ENCODE results near the gene NIT1.

Gene NIT1

DNA sequence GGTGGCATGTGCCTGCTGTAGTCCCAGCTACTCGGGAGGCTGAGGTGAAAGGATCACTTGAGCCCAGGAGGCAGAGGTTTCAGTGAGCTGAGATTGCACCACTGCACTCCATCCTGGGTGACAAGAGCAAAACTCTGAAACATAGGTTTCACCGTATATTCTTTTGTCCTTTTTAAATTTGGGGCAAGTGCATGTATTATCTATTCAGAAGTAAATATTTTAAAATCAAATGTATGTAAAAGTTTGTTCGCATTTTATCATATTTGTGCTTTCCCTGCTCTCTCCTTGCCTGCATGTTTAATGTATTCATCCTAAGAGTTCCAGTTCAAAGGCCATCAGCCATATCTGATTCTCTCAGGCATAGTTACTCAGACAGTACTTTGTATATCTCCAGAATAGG lies 27.9 kb downstream of the NIT1 start:
- DNase-seq (ENCODE audit: low read depth in 4 of 4, low spot score in 1 of 4), result no peak

DNA sequence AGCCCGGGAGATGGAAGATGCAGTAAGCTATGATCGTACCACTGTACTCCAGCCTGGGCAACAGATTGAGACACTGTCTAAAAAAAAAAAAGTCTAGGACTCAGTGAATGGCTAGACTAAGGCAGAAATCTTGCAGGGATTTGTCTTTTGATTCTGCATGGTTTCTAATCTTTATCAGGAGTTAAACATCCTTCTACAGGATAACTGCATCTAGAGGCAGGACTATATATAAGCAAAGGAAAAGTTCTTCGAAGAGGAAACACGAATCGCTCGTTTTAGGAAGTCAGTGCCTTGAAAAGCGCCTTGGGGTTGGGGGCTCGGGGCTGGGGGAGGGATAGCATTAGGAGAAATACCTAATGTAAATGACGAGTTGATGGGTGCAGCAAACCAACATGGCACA lies 35.3 kb downstream of the NIT1 start:
- no peak for DNase-seq (ENCODE audit: low read depth in 4 of 4, low spot score in 1 of 4)

DNA sequence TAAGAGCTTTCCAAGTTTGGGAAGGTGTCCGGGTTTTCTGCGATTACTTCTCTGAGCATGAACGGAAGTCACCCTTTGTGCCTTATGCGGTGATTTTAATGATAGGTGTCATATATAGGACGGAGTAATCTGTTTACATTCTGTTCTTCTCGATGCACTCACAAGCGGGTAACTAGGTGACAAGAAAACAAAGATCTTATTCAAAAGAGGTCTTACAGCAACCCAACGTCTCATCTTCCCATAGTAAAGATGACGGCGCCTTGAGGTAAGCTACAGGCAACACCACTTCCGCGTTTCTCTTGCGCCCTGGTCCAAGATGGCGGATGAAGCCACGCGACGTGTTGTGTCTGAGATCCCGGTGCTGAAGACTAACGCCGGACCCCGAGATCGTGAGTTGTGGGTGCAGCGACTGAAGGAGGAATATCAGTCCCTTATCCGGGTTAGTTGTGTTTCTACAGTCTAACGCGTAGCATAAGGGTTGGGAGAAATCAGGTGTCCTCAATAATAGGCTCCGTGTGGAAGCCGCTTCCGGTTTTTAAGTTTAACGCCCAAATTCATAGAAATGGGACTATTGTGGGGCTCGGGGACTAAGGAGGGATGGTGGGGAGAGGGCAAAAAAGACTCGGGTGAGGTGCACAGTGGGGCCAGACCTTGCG lies 35.9 kb downstream of the NIT1 start, which contains the start of gene UFC1:
Gene UFC1, plus strand, starts transcription at position 297 of the 656 bp plus-strand sequence. Its CDS starts 20 bp downstream, at position 317.
- peak in 3 of 4 experiments; percentile 54 to 62 (median 62) for DNase-seq (ENCODE audit: low read depth in 4 of 4, low spot score in 1 of 4)

DNA sequence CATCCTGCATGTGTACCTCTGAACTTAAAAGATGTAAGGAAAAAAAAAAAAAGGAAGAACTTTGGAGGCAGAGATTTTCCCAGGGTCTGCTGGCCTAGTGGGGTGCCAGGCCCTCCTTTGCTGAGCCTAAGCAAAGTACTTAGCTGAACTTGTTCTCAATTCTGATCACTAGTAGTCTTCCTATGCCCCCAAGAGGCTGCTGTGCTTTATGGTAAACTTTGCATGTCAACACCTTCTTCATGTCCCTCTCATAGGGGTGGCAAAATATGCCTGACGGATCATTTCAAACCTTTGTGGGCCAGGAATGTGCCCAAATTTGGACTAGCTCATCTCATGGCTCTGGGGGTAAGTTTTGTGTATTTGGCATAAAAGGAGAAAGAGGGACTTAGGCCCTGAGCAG lies 40.0 kb downstream of the NIT1 start:
- no peak for DNase-seq (ENCODE audit: low read depth in 4 of 4, low spot score in 1 of 4)

DNA sequence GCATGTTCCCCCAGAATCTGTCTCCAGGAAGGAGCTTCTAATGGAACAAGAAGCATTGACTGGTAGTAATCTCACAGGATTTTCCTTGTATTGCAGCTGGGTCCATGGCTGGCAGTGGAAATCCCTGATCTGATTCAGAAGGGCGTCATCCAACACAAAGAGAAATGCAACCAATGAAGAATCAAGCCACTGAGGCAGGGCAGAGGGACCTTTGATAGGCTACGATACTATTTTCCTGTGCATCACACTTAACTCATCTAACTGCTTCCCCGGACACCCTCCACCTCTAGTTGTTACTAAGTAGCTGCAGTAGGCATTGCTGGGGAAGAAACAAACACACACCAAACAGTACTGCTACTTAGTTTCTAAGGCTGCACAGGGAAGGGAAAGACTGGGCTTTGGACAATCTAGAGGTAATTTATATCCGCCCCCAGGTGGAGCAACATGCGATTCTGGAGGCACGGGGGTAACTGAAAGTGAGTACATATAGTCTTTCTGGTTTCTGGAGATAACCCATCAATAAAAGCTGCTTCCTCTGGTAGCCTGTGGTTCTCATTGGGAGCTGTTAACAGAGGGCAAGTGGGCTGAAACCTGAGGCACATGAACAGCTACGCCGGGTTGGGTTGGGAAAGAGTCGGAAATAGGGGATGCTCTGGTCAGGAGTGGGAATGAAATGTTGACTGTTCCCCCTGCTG lies 40.6 kb downstream of the NIT1 start:
- DNase-seq (ENCODE audit: low read depth in 4 of 4, low spot score in 1 of 4), result no peak

DNA sequence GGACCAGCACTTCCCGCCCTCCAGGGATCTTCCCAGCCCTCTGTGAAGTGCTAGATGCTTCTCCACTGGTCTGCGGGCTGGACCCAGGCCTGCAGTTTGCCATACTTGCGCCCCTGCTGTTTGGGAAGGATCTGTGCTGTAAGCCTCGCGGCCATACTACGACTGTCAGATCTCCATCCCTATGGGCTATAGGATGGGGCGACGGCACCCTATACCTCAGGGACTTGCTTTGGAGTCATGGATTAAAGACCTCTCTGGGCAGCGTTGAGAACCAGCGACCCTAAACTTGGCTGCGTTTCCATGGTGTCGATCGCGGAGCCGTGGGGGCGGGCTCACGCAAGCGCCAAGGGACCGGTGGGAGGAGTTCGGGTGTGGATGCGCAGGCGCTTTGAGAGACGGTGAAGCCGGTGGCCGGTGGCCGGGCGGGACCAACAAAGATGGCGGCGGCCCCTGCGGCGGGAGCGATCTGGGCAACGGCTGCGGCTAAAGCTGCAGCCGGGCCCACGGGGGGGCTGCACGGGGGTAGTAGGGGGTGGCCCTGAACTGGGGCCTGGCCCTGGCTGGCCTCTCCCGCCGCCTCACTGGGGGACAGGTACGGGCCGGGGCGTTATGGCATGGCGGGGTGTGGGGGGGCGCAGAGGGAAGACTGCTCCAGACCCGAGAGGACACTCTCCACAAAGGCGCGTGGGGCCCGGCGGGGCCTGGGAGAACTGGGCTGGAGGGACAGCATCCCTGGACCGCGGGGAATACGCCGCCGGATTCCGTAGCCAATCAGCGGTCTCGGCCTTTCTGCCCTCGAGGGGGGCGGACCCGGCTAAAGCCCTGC lies 41.4 kb downstream of the NIT1 start, which contains the start of gene USP21:
Gene USP21, plus strand, starts transcription at position 414 of the 826 bp plus-strand sequence. CDS start 1,141 bp downstream, outside the sequence.
- DNase-seq (ENCODE audit: low read depth in 4 of 4, low spot score in 1 of 4), result peak; percentile 79 to 89 (median 84)

DNA sequence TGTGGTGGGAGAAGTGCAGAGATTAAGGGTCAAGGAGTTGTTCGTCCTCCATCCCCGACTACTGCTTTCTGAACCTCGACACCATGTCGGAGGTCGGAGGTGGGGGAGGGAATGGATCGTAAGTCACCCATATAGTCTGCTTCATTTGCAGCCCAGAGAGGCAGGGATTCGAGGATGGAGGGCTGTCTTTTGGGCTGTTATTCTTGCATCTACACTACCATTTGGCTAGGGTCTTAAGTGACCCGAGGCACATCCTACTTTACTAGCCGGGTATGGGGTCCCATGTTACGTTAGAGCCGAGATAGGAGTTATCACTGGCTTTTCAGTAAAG lies 42.0 kb downstream of the NIT1 start:
- no peak for DNase-seq (ENCODE audit: low read depth in 4 of 4, low spot score in 1 of 4)

DNA sequence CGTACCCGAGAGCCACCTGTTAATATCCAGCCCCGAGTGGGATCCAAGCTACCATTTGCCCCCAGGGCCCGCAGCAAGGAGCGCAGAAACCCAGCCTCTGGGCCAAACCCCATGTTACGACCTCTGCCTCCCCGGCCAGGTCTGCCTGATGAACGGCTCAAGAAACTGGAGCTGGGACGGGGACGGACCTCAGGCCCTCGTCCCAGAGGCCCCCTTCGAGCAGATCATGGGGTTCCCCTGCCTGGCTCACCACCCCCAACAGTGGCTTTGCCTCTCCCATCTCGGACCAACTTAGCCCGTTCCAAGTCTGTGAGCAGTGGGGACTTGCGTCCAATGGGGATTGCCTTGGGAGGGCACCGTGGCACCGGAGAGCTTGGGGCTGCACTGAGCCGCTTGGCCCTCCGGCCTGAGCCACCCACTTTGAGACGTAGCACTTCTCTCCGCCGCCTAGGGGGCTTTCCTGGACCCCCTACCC lies 42.8 kb downstream of the NIT1 start:
- DNase-seq (ENCODE audit: low read depth in 4 of 4, low spot score in 1 of 4), result no peak

DNA sequence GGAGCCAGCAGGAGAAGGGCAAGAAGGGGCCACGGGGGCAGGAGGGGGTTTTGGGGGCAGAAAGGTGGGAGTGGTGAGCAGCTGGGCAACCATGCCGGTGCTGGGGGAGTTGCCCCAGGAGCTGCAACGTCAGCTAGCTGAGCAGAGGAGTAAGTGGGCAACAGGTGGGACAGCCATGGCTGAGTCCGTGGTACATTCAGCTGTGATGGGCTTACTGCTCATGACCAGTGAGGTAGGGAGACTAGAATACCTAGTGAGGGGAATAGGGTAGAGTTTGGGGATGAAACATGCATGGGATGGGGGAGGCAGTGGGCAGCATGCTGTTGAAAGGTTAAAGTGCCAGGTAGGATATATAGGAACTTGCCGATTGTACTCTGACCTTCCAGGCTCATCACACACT lies 43.7 kb downstream of the NIT1 start:
- DNase-seq (ENCODE audit: low read depth in 4 of 4, low spot score in 1 of 4), result no peak

DNA sequence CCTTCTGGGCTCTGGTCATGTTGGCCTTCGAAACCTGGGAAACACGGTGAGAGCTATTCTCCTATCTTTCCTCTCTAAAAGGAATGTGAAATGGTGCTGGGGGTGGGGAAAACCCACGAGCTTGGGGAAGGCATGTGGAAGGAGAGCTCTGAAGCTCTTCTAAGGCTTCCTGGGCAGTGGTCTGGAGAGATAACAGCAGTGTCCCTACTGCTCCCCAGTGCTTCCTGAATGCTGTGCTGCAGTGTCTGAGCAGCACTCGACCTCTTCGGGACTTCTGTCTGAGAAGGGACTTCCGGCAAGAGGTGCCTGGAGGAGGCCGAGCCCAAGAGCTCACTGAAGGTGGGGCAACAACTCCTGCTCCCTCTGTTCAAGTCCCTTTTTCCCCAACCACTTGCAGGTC lies 44.1 kb downstream of the NIT1 start:
- no peak for DNase-seq (ENCODE audit: low read depth in 4 of 4, low spot score in 1 of 4)

DNA sequence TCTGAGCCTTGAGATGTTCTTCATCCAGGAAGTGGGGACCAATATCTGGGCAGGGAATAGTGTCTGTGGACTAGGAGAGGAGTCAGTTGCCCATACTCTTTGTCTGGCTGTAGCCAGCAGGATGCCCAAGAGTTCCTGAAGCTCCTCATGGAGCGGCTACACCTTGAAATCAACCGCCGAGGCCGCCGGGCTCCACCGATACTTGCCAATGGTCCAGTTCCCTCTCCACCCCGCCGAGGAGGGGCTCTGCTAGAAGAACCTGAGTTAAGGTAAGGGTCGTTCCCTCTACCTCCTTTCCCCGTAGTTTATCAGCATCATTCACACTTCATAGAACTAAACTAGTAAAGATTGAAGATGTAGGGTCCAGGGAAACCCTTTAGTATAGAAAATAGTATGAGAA lies 44.9 kb downstream of the NIT1 start:
- no peak for DNase-seq (ENCODE audit: low read depth in 4 of 4, low spot score in 1 of 4)

DNA sequence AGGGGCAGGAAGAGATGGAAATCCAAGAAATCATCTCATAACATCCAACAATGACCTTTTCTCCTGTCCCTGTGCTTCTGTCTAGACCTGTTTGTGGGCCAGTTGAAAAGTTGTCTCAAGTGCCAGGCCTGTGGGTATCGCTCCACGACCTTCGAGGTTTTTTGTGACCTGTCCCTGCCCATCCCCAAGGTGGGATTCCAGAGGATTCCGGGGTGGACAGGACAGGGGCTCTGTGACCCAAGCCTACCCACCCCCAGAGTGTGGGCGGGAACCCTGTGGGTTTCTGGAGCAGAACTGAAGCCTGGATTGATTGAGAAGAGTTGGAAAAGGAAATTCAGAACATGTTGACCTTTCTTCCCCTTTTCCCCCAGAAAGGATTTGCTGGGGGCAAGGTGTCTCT lies 45.9 kb downstream of the NIT1 start:
- no peak for DNase-seq (ENCODE audit: low read depth in 4 of 4, low spot score in 1 of 4)

DNA sequence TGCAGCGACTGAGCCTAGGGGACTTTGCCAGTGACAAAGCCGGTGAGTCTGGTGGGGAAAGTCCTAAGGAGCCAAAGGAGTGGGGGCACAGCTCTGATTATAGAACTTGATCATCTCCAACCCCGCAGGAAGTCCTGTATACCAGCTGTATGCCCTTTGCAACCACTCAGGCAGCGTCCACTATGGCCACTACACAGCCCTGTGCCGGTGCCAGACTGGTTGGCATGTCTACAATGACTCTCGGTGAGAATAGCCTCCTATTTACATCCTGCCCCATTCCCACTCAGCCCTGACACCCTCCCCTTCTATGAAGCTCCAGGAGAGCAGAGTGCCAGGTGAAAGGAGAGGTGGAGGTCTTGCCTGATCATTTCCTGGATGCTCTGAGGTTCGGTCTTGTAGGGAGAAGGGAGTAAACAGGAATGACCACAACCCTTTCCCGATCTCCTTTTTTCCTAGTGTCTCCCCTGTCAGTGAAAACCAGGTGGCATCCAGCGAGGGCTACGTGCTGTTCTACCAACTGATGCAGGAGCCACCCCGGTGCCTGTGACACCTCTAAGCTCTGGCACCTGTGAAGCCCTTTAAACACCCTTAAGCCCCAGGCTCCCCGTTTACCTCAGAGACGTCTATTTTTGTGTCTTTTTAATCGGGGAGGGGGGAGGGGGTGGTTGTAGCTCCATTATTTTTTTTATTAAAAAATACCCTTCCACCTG lies 47.2 kb downstream of the NIT1 start:
- DNase-seq (ENCODE audit: low read depth in 4 of 4, low spot score in 1 of 4), result no peak

DNA sequence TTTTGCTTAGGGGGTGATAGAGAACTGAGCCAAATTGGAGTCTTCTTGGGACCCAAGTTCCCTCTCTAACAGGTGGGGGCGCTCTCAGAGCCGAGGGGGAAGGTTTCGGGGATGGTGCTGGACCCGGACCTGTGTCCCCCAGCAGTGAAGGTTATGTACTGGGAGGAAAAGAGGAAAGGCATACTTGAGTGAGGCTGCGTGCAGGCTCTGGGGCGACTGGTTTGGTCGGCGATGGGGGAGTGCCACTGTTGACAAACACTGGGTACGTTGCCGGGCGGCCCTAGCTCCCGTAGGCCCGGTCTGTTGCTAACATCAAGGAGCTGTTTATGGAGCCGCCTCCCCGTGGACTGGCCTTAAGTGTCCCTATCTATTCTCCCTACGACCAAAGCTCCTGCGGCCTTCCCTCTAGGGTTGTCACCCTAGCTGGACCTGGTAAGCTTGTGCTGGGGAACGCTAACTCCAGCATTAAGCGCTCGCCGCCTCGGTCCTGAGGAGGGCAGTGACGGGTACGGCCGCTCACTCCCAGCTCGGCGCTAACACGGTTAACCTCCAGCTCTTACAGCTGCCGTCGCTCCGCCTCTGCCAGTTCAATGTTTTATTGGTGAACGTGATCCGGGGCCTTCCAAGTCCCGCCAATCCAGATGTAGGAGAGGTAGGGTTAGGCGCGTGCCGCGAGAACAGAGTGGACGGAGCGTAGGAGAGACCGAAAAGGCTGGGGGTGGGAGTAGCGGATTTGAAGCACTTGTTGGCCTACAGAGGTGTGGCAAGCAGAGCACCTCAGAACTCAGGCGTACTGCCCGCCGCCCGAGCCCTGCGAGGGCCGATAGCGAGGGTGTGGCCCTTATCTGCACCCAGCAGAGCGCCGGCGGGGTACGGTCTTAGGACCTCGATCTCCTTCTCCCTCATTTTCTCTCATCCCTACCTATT lies 48.1 kb downstream of the NIT1 start, which contains the start of gene PPOX:
Gene PPOX, plus strand, starts transcription at position 685 of the 927 bp plus-strand sequence. CDS start 422 bp downstream, outside the sequence.
- DNase-seq (ENCODE audit: low read depth in 4 of 4, low spot score in 1 of 4), result peak; percentile 71 to 90 (median 82)

DNA sequence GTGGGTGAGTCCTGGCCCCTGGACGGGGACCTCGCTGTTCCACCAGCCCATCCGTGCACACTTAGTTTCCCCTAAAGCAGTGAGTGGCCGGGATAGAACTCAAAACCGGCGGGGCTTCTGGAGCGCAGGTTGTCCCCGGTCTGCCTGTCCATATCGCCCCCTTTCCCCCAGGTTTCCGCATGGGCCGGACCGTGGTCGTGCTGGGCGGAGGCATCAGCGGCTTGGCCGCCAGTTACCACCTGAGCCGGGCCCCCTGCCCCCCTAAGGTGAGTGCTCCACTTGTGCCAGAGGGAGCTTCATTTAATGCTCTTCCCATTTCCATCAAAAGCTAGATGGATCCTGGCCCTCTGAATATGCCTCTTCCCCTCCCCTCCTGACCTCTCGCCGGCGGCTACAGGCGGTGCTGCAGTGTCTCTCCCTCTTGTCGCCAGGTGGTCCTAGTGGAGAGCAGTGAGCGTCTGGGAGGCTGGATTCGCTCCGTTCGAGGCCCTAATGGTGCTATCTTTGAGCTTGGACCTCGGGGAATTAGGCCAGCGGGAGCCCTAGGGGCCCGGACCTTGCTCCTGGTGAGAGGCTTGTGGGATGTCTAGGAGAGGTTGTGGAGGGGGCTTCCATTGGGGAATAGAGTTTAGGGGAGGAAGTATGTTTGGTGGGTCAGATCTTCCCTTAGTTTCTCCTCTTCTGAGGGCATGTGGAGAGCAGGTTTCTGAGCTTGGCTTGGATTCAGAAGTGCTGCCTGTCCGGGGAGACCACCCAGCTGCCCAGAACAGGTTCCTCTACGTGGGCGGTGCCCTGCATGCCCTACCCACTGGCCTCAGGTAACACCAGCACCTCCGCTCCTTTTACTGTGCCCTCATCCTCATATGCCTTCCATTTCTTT lies 49.0 kb downstream of the NIT1 start:
- DNase-seq (ENCODE audit: low read depth in 4 of 4, low spot score in 1 of 4), result no peak

DNA sequence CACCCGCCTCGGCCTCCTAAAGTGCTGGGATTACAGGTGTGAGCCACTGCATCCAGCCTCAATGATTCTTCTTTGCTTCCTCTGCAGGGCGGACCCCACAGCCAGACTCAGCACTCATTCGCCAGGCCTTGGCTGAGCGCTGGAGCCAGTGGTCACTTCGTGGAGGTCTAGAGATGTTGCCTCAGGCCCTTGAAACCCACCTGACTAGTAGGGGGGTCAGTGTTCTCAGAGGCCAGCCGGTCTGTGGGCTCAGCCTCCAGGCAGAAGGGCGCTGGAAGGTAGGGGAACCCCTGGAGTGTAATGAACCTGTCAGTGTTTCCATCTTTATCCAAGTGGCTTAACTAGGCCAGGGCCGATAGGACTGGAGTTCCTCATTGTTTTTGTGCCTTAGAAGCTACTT lies 51.0 kb downstream of the NIT1 start:
- DNase-seq (ENCODE audit: low read depth in 4 of 4, low spot score in 1 of 4), result no peak
